Activated T-cell treated with anti-CD3 and anti-CD28 coated beads, Interleukin-2, amount 50 U/mL, for 72 hours (primary cell): ENCODE results near the gene TMC1. TPM values are rescaled to one million over a fixed set of nuclear protein-coding genes. Genes with fewer than 3 reads are reported as not detected.
A peak's percentile ranks its signal among the peaks of the same experiment; 100 is the strongest.

Experiments
- ATAC-seq, 2 donors: fragments of 150-1000 bp; cut with Tn5 transposase; replicated peaks in 1 of 2; 2 replicates each; pipeline ENCODE4 v1.10.0; 2021; ENCODE audit warnings: moderate library complexity in 2 of 2, mild to moderate bottlenecking in 1 of 2
- DNase-seq, 2 donors: peaks; one replicate each; pipeline ENCODE4 v3.0.0; 2021 to 2022; ENCODE audit warnings: mixed read lengths in 1 of 2
- H3K27ac Mint-ChIP-seq: one replicate; pipeline ENCODE4 v1.8.0; 2022; ENCODE audit warnings: mild to moderate bottlenecking, moderate library complexity, mixed read lengths
- H3K27me3 Mint-ChIP-seq: one replicate; pipeline ENCODE4 v1.8.0; 2022; ENCODE audit warnings: low read depth, mixed read lengths
- H3K36me3 Mint-ChIP-seq, 2 donors: one replicate each; pipeline ENCODE4 v1.8.0; 2022; ENCODE audit warnings: mixed read lengths in 2 of 2, mild to moderate bottlenecking in 1 of 2; ENCODE audit not compliant: insufficient read depth in 2 of 2
- H3K4me1 Mint-ChIP-seq: one replicate; pipeline ENCODE4 v1.8.0; 2022; ENCODE audit warnings: low read depth, mixed read lengths
- H3K4me3 Mint-ChIP-seq, 2 donors: one replicate each; pipeline ENCODE4 v1.8.0; 2022; ENCODE audit warnings: mild to moderate bottlenecking in 2 of 2, mixed read lengths in 2 of 2, moderate library complexity in 2 of 2
- H3K9me3 Mint-ChIP-seq, 2 donors: one replicate each; pipeline ENCODE4 v1.8.0; 2022; ENCODE audit warnings: mixed read lengths in 2 of 2
- total RNA-seq, 2 donors: library from RNA; stranded (reverse); gene quantifications; one replicate each; pipeline ENCODE4 v1.2.3, GENCODE V29; 2022

Gene TMC1
- total RNA-seq, 2 donors from 2014 or later, result 0.43 TPM; not detected in 1

GRCh38 chr9:72588336-72588735 is 66.9 kb downstream of the TMC1 start:
- H3K27me3 Mint-ChIP-seq, result no peaks in the 10 kb centered on the region
- H3K9me3 Mint-ChIP-seq, result peaks cover 0 to 2% of the 10 kb centered on the region in 2 donors
- H3K4me1 Mint-ChIP-seq, result peaks cover 21% of the 10 kb centered on the region
- H3K36me3 Mint-ChIP-seq, result no peaks in the 10 kb centered on the region
- no peak overlapping the region for H3K4me3 Mint-ChIP-seq
- ATAC-seq (no peak), DNase-seq (no peak)
- no peak overlapping the region for H3K27ac Mint-ChIP-seq

GRCh38 chr9:72589667-72590521 is 68.5 kb downstream of the TMC1 start:
- Mint-ChIP-seq H3K4me3 (peak overlapping the region in 1 of 2 donors; percentile 24), H3K9me3 (peaks cover 0 to 2% of the 10 kb centered on the region in 2 donors), H3K4me1 (peaks cover 21% of the 10 kb centered on the region), H3K27me3 (peaks cover 1% of the 10 kb centered on the region), H3K27ac (peak overlapping the region; percentile 21), H3K36me3 (no peaks in the 10 kb centered on the region)
- ATAC-seq, result no peak
- no peak for DNase-seq

- Mint-ChIP-seq H3K4me3 (no peak overlapping the region), H3K27ac (no peak overlapping the region), H3K36me3 (no peaks in the 10 kb centered on the region), H3K27me3 (peaks cover 6% of the 10 kb centered on the region), H3K9me3 (no peaks in the 10 kb centered on the region), H3K4me1 (peaks cover 21% of the 10 kb centered on the region)
- ATAC-seq, result no peak
- no peak for DNase-seq
These were observed 69.4 kb downstream of the TMC1 start for GRCh38 chr9:72590824-72591223.

GRCh38 chr9:72592502-72593403 is 71.3 kb downstream of the TMC1 start:
- peak; percentile 11 to 28 for DNase-seq
- Mint-ChIP-seq H3K27me3 (peaks cover 6% of the 10 kb centered on the region), H3K4me1 (peaks cover 20% of the 10 kb centered on the region), H3K36me3 (no peaks in the 10 kb centered on the region), H3K9me3 (no peaks in the 10 kb centered on the region), H3K27ac (peak overlapping the region; percentile 26), H3K4me3 (no peak overlapping the region)
- ATAC-seq, result peak; percentile 64 to 67

- Mint-ChIP-seq H3K9me3 (no peaks in the 10 kb centered on the region), H3K27me3 (peaks cover 6% of the 10 kb centered on the region), H3K4me3 (peak overlapping the region in 1 of 2 donors; percentile 49), H3K4me1 (peaks cover 10% of the 10 kb centered on the region), H3K36me3 (no peaks in the 10 kb centered on the region), H3K27ac (no peak overlapping the region)
- no peak for DNase-seq
- no peak for ATAC-seq
These were observed 75.2 kb downstream of the TMC1 start for GRCh38 chr9:72596451-72597180.

GRCh38 chr9:72597181-72597517 is 75.7 kb downstream of the TMC1 start:
- no peak overlapping the region for H3K27ac Mint-ChIP-seq
- DNase-seq (no peak), ATAC-seq (no peak)
- H3K36me3 Mint-ChIP-seq, result no peaks in the 10 kb centered on the region
- H3K4me3 Mint-ChIP-seq, result no peak overlapping the region
- peaks cover 10% of the 10 kb centered on the region for H3K4me1 Mint-ChIP-seq
- no peaks in the 10 kb centered on the region for H3K9me3 Mint-ChIP-seq
- peaks cover 6% of the 10 kb centered on the region for H3K27me3 Mint-ChIP-seq

GRCh38 chr9:72597601-72598000 is 76.2 kb downstream of the TMC1 start:
- H3K36me3 Mint-ChIP-seq, result no peaks in the 10 kb centered on the region
- H3K4me3 Mint-ChIP-seq, result no peak overlapping the region
- no peak overlapping the region for H3K27ac Mint-ChIP-seq
- no peaks in the 10 kb centered on the region for H3K9me3 Mint-ChIP-seq
- no peak for ATAC-seq
- no peak for DNase-seq
- peaks cover 10% of the 10 kb centered on the region for H3K4me1 Mint-ChIP-seq
- peaks cover 6% of the 10 kb centered on the region for H3K27me3 Mint-ChIP-seq

GRCh38 chr9:72598639-72599038 is 77.2 kb downstream of the TMC1 start:
- ATAC-seq, result no peak
- Mint-ChIP-seq H3K9me3 (no peaks in the 10 kb centered on the region), H3K36me3 (no peaks in the 10 kb centered on the region), H3K27ac (no peak overlapping the region), H3K27me3 (peaks cover 6% of the 10 kb centered on the region), H3K4me3 (no peak overlapping the region), H3K4me1 (peaks cover 10% of the 10 kb centered on the region)
- DNase-seq, result no peak

GRCh38 chr9:72599874-72600534 is 78.6 kb downstream of the TMC1 start:
- Mint-ChIP-seq H3K4me3 (no peak overlapping the region), H3K27ac (no peak overlapping the region), H3K4me1 (peaks cover 10% of the 10 kb centered on the region), H3K27me3 (peaks cover 3% of the 10 kb centered on the region), H3K36me3 (no peaks in the 10 kb centered on the region), H3K9me3 (no peaks in the 10 kb centered on the region)
- no peak for DNase-seq
- no peak for ATAC-seq

GRCh38 chr9:72600671-72601070 is 79.3 kb downstream of the TMC1 start:
- ATAC-seq, result no peak
- Mint-ChIP-seq H3K4me1 (peaks cover 10% of the 10 kb centered on the region), H3K9me3 (no peaks in the 10 kb centered on the region), H3K36me3 (no peaks in the 10 kb centered on the region), H3K27ac (no peak overlapping the region), H3K27me3 (no peaks in the 10 kb centered on the region), H3K4me3 (no peak overlapping the region)
- no peak for DNase-seq

- Mint-ChIP-seq H3K27ac (no peak overlapping the region), H3K36me3 (no peaks in the 10 kb centered on the region), H3K9me3 (no peaks in the 10 kb centered on the region), H3K4me3 (no peak overlapping the region), H3K27me3 (no peaks in the 10 kb centered on the region), H3K4me1 (peaks cover 5% of the 10 kb centered on the region)
- DNase-seq (no peak), ATAC-seq (no peak)
These were observed 80.2 kb downstream of the TMC1 start for GRCh38 chr9:72601615-72602014.

GRCh38 chr9:72612449-72612848 is 91.0 kb downstream of the TMC1 start:
- Mint-ChIP-seq H3K27ac (no peak overlapping the region), H3K4me3 (no peak overlapping the region), H3K4me1 (no peaks in the 10 kb centered on the region), H3K27me3 (no peaks in the 10 kb centered on the region), H3K9me3 (no peaks in the 10 kb centered on the region), H3K36me3 (no peaks in the 10 kb centered on the region)
- ATAC-seq, result no peak
- no peak for DNase-seq
